ENCODE measurements around the gene PYGB.

DNA sequence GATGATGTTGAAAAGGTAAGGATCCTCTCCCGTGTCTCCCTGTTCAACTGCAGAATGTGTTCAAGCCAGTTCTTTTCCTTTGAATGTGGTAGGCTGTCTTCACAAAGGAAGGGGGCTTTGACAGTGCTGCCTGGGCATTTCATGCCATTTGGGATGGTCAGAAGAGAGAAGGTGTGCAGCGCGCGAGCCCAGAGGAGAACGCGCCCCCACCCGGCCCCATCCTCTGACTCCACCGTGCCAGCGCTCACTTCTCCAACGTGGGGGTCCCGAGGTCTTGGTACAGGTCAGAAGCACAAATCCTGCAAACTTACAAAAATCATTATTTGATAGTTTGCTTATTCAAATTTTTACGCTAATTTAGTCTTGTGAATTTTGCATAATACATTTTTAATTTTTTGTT is 38.0 kb upstream of the PYGB start:
- TF ChIP-seq YY1 (IDR thresholded peaks at IDR 0.05; ENCODE audit: insufficient read depth, insufficient read length) (no peak), SUZ12 (IDR thresholded peaks at IDR 0.05; ENCODE audit: extremely low read depth, insufficient read depth, insufficient read length) (no peak), ZNF274 (IDR thresholded peaks at IDR 0.05; ENCODE audit: low read depth, low read length) (no peak)

Measured in NT2/D1 (cell line).